Activated CD4-positive, alpha-beta T cell treated with anti-CD3 and anti-CD28 coated beads for 48 hours (primary cell): ENCODE measurements around the gene CFLAR.
"Not testable (repeated sequence)": the region's sequence is repeated elsewhere in the genome, so short reads cannot be mapped to it uniquely, and the experiment has no call there.

Experiments used
- DNase-seq: peaks from one replicate; pipeline ENCODE4 v3.0.0-alpha.2; 2020

CFLAR gene

GRCh38 chr2:201184248-201184647, 68.3 kb downstream of the CFLAR start:
- DNase-seq = not testable (repeated sequence)

- DNase-seq = no peak
Measured at GRCh38 chr2:201185863-201186262, 69.9 kb downstream of the CFLAR start.

GRCh38 chr2:201186982-201187381, 71.0 kb downstream of the CFLAR start:
- DNase-seq = no peak

- DNase-seq = no peak
Measured at GRCh38 chr2:201188449-201188848, 72.5 kb downstream of the CFLAR start.

GRCh38 chr2:201191132-201191875, 75.3 kb downstream of the CFLAR start:
- no peak for DNase-seq

GRCh38 chr2:201194097-201194496, 78.1 kb downstream of the CFLAR start:
- no peak for DNase-seq

- no peak for DNase-seq
Measured at GRCh38 chr2:201195331-201195730, 79.4 kb downstream of the CFLAR start.

- DNase-seq = no peak
Measured at GRCh38 chr2:201196003-201196402, 80.0 kb downstream of the CFLAR start.

- DNase-seq = no peak
Measured at GRCh38 chr2:201196803-201197202, 80.8 kb downstream of the CFLAR start.

GRCh38 chr2:201197781-201198180, 81.8 kb downstream of the CFLAR start:
- DNase-seq = no peak

- DNase-seq = no peak
Measured at GRCh38 chr2:201199847-201200246, 83.9 kb downstream of the CFLAR start.

GRCh38 chr2:201200345-201200744, 84.4 kb downstream of the CFLAR start:
- no peak for DNase-seq

GRCh38 chr2:201201371-201201770, 85.4 kb downstream of the CFLAR start:
- DNase-seq = no peak

- DNase-seq = no peak
Measured at GRCh38 chr2:201203916-201204654, 88.1 kb downstream of the CFLAR start.

- DNase-seq = no peak
Measured at GRCh38 chr2:201204655-201205514, 88.9 kb downstream of the CFLAR start.

- no peak for DNase-seq
Measured at GRCh38 chr2:201205515-201205849, 89.5 kb downstream of the CFLAR start.

- DNase-seq = no peak
Measured at GRCh38 chr2:201208563-201209252, 92.7 kb downstream of the CFLAR start.

GRCh38 chr2:201215963-201216362, 100.0 kb downstream of the CFLAR start:
- no peak for DNase-seq

- no peak for DNase-seq
Measured at GRCh38 chr2:201216918-201217317, 101.0 kb downstream of the CFLAR start.

- DNase-seq = no peak
Measured at GRCh38 chr2:201218780-201219179, 102.8 kb downstream of the CFLAR start.

GRCh38 chr2:201219328-201220096, 103.5 kb downstream of the CFLAR start:
- DNase-seq = no peak

- DNase-seq = no peak
Measured at GRCh38 chr2:201220102-201220570, 104.2 kb downstream of the CFLAR start.
